Mucosa of descending colon (tissue), 3 donors: ENCODE measurements around the gene CCNH. TPM values are rescaled to one million over a fixed set of nuclear protein-coding genes. Genes with fewer than 3 reads are reported as not detected.
A peak's percentile ranks its signal among the peaks of the same experiment; 100 is the strongest.

Experiments used
- ATAC-seq: fragments of 200-7000 bp; cut with Tn5 transposase; one replicate; pipeline ENCODE4 v1.9.1; 2020; ENCODE audit warnings: mild to moderate bottlenecking, moderate library complexity
- DNase-seq, 3 donors: peaks; one replicate each; pipeline ENCODE4 v3.0.0-alpha.2; 2020
- H3K36me3 ChIP-seq: fragments of 200-600 bp; one replicate; pipeline ENCODE4 v1.8.0; 2021; ENCODE audit warnings: low read depth, mild to moderate bottlenecking
- H3K4me1 ChIP-seq: fragments of 200-600 bp; one replicate; pipeline ENCODE4 v1.8.0; 2021; ENCODE audit warnings: low read depth, mild to moderate bottlenecking
- H3K4me3 ChIP-seq: fragments of 200-600 bp; one replicate; pipeline ENCODE4 v1.8.0; 2021; ENCODE audit warnings: mild to moderate bottlenecking
- H3K9me3 ChIP-seq: fragments of 200-600 bp; one replicate; pipeline ENCODE4 v1.8.0; 2021; ENCODE audit warnings: mild to moderate bottlenecking
- CTCF ChIP-seq: fragments of 200-600 bp; IDR thresholded peaks from one replicate; pipeline ENCODE4 v1.8.0; 2022; ENCODE audit warnings: antibody characterized with exemption, mild to moderate bottlenecking
- intact Hi-C, 2 donors: fragments of 100-400 bp; cut with DNase I in 1 of 2; cut with micrococcal nuclease in 1 of 2; formaldehyde crosslinking; loops; one replicate each; pipeline versions ENCODE4 v1.11.0 to v1.11.1; 2022; cut with DNase I, micrococcal nuclease
- total RNA-seq, 3 donors: library from RNA; stranded (reverse); fragmentation: NEBNext Ultra II Directional in 2 of 3; extraction: Animal tissue kit (Norgen Biotek cat#: 25700) in 2 of 3; gene quantifications; one replicate each; pipeline versions ENCODE4 v1.2.1 to v1.2.4, GENCODE V29; 2021 to 2023
- donor health status: DM: no; HTN: no; CAD: no; lungs with moderate emphysema.
- donor health status: DM: no; HTN: no; CAD: no.
- donor health status: DM: no; HTN: yes; CAD: no.

The CCNH gene
- total RNA-seq, 3 donors from 2014 or later, result 40.7 to 56.6 (median 49.4) TPM

- Histone ChIP-seq H3K4me3 (no peak overlapping the region), H3K36me3 (no peaks in the 10 kb centered on the region), H3K4me1 (peaks cover 3% of the 10 kb centered on the region), H3K9me3 (no peaks in the 10 kb centered on the region)
- ATAC-seq, result no peak
- no peak for DNase-seq
- no peak for TF ChIP-seq CTCF
- intact Hi-C loops, result no loop called here
Observed at GRCh38 chr5:87438231-87438630, 25.5 kb upstream of the CCNH start.

GRCh38 chr5:87437724-87438123 lies 25.0 kb upstream of the CCNH start:
- no peak for TF ChIP-seq CTCF
- no peaks in the 10 kb centered on the region for H3K9me3 ChIP-seq
- no peak for ATAC-seq
- H3K36me3 ChIP-seq, result no peaks in the 10 kb centered on the region
- no peak for DNase-seq
- no peak overlapping the region for H3K4me3 ChIP-seq
- H3K4me1 ChIP-seq, result peaks cover 3% of the 10 kb centered on the region
- intact Hi-C loops, result no loop called here

GRCh38 chr5:87435144-87435694 lies 22.5 kb upstream of the CCNH start:
- no peak overlapping the region for H3K4me3 ChIP-seq
- H3K4me1 ChIP-seq, result peaks cover 3% of the 10 kb centered on the region
- no peak for TF ChIP-seq CTCF
- ATAC-seq (peak; percentile 92), DNase-seq (peak in 1 of 3 donors; percentile 27)
- intact Hi-C loops, result no loop called here
- H3K9me3 ChIP-seq, result no peaks in the 10 kb centered on the region
- H3K36me3 ChIP-seq, result no peaks in the 10 kb centered on the region

- DNase-seq (peak in 1 of 3 donors; percentile 41), ATAC-seq (peak; percentile 72)
- Histone ChIP-seq H3K4me3 (no peak overlapping the region), H3K36me3 (no peaks in the 10 kb centered on the region), H3K9me3 (no peaks in the 10 kb centered on the region), H3K4me1 (peaks cover 3% of the 10 kb centered on the region)
- TF ChIP-seq CTCF, result no peak
- intact Hi-C loops, result no loop called here
Observed at GRCh38 chr5:87434461-87434860, 21.7 kb upstream of the CCNH start.

GRCh38 chr5:87433945-87434344 lies 21.2 kb upstream of the CCNH start:
- Histone ChIP-seq H3K4me1 (peaks cover 3% of the 10 kb centered on the region), H3K36me3 (no peaks in the 10 kb centered on the region), H3K4me3 (no peak overlapping the region), H3K9me3 (no peaks in the 10 kb centered on the region)
- DNase-seq, result no peak
- no peak for TF ChIP-seq CTCF
- intact Hi-C loops, result no loop called here
- ATAC-seq, result no peak

GRCh38 chr5:87432460-87432859 lies 19.7 kb upstream of the CCNH start:
- intact Hi-C loops, result no loop called here
- Histone ChIP-seq H3K4me3 (no peak overlapping the region), H3K4me1 (peaks cover 3% of the 10 kb centered on the region), H3K9me3 (no peaks in the 10 kb centered on the region), H3K36me3 (no peaks in the 10 kb centered on the region)
- no peak for ATAC-seq
- no peak for TF ChIP-seq CTCF
- DNase-seq, result no peak
